ENCODE results near the gene KSR2.
"Not testable (repeated sequence)": the region's sequence is repeated elsewhere in the genome, so short reads cannot be mapped to it uniquely, and the experiment has no call there.

Gene KSR2

DNA sequence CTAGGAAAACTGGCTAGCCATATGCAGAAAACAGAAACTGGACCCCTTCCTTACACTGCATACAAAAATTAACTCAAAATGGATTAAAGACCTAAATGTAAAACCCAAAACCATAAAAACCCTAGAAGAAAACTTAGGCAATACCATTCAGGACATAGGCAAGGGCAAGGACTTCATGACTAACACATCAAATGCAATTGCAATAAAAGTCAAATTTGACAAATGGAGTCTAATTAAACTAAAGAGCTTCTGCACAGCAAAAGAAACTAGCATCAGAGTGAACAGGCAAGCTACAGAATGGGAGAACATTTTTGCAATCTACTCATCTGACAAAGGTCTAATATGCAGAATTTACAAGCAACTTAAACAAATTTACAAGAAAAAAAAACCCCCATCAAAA, 222.4 kb downstream of the KSR2 start:
- DNase-seq (ENCODE audit: low read depth): not testable (repeated sequence)

DNA sequence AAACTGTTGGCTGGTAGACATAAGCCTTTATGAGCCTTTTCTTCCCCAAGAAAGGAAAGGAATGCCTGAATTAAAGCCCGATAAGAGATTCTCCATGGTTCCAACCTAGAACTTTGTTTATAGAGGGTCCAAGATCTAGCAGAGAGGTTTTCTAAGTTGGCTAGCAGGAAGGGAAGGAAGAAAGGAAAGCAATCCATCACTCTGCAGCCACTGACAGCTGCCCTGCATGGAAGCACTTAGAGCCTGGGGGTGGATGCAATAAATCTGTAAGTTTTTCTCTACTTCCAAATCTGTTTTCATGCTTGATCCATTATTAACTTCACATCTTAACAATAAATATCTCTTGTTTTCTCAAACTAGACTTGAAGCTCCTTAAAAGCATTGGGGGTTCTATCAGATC, 224.4 kb downstream of the KSR2 start:
- DNase-seq (ENCODE audit: low read depth): no peak

GRCh38 chr12:117743761-117744160, 225.0 kb downstream of the KSR2 start:
- DNase-seq (ENCODE audit: low read depth): no peak

DNA sequence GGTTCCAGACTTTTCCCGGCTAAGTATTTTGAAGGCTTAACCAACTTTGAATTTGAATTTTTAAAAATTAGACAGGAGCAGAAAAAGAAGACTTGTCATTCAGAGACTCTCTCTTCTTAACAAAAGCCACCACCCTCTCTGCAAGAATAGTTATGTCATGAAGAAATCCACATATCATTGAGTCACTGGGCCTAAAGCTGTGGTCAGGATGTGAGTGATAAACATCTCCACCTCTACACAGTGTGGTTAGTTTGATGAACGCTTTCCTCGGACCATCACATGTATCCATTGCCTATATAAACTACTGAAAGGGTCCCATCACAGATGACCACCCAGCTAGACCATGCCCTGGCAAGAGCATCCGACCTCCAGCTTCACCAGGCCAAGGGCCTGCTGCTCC, 226.1 kb downstream of the KSR2 start:
- no peak for DNase-seq (ENCODE audit: low read depth)

DNA sequence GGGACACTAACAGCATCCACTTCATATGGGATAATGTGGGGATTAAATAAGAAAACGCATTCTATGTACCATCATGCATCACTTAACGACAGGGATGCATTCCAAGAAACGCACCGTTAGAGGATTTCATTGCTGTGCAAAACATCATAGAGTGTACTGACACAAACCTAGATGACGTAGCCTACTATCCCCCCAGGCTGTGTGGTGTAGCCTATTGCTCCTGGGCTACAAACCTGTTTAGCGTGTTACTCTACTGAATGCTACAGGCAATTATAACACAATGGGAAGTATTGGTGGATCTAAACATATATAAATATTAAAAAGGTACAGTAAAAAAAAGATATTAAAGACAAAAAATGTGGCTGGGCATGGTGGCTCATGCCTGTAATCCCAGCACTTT, 230.6 kb downstream of the KSR2 start:
- no peak for DNase-seq (ENCODE audit: low read depth)

- DNase-seq (ENCODE audit: low read depth): no peak
These were observed 235.3 kb downstream of the KSR2 start for GRCh38 chr12:117733549-117733805.

- DNase-seq (ENCODE audit: low read depth): no peak
These were observed 235.8 kb downstream of the KSR2 start for GRCh38 chr12:117732761-117733548.

DNA sequence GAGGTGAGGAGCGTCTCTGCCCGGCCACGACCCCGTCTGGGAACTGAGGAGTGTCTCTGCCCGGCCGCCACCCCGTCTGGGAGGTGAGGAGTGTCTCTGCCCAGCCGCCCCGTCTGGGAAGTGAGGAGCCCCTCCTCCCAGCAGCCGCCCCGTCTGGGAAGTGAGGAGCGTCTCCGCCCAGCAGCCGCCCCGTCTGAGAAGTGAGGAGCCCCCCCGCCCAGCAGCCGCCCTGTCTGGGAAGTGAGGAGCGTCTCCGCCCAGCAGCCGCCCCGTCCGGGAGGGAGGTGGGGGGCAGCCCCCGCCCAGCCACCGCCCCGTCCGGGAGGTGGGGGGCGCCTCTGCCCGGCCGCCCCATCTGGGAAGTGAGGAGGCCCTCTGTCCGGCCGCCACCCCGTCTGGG, 237.7 kb downstream of the KSR2 start:
- DNase-seq (ENCODE audit: low read depth): not testable (repeated sequence)

DNA sequence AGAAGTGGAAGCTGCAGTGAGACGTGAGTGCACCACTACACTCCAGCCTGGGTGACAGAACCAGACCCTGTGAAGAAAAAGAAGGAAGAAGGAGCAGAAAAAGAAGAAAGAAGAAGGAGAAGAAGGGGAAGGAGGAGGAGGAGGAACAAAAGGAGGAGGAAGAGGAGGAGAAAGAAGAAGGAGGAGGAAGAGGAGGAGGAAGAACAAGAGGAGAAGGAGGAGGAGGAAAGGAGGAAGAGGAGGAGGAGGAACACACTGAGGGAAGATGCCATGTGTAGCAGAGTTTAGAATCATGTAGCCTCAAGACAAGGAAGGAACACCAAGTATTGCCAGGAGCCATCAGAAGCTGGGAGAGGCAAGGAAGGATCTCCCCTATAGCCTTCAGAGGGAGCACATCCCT, 241.5 kb downstream of the KSR2 start:
- DNase-seq (ENCODE audit: low read depth): no peak

DNA sequence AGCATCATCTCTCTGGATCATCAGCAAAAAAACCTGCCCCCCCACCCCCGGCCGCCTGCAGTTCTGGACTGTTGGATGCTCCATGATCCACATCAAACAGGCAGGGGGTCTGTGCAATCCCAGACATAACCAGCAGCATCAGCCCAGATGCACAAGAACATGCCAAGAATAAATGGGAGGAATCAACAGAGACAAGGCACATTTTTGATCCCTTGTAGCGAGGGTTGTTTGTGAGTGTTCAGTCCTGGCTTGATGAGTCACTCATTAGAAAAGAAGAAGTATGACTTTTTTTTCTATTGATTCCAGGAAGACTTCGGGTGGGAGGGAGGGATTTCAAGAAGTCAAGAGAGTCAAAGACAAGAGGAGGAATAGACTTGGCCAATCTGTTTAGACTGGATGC, 244.2 kb downstream of the KSR2 start:
- DNase-seq (ENCODE audit: low read depth): no peak

- no peak for DNase-seq (ENCODE audit: low read depth)
These were observed 250.2 kb downstream of the KSR2 start for GRCh38 chr12:117718559-117718958.

DNA sequence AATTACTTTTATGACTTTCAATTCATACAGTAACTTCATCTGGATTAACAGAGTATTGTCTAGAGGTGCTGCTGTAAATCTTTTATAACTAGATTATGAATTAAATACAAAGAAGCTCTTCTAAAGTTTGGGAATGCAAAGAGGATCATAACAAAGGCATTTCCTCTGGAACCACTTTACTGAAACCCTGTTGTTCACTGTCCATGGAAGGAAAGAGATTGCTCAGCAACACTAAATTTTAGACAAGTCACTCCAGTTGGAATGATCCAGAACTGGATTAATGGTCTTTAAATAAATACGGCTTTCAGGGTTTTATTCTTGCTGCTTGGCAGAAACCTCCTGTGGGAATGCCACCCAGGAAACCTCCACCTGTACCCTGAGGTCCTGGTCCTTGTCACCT, 250.6 kb downstream of the KSR2 start:
- DNase-seq (ENCODE audit: low read depth): no peak

DNA sequence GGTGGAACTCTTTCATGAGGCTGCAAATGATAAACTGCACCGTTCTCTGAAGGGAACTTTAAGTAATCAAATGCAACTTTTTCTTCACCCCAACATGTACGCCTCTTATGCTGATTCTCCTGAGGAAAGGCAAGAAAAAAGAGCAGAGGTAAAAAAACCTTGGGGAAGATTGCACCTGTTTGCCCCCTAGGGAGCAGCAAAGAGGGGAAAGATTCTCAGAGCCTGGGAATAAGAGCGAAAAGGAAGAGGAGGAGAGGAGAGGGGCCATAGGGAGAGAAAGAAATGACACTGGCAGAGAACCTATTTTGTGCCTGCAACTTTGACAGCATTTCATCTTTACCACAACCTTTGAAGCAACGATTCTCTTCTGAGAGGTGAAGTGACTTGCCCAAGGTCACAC, 254.6 kb downstream of the KSR2 start:
- DNase-seq (ENCODE audit: low read depth): no peak

- DNase-seq (ENCODE audit: low read depth): no peak
These were observed 258.7 kb downstream of the KSR2 start for GRCh38 chr12:117710121-117710520.

GRCh38 chr12:117707861-117708260, 260.9 kb downstream of the KSR2 start:
- no peak for DNase-seq (ENCODE audit: low read depth)

DNA sequence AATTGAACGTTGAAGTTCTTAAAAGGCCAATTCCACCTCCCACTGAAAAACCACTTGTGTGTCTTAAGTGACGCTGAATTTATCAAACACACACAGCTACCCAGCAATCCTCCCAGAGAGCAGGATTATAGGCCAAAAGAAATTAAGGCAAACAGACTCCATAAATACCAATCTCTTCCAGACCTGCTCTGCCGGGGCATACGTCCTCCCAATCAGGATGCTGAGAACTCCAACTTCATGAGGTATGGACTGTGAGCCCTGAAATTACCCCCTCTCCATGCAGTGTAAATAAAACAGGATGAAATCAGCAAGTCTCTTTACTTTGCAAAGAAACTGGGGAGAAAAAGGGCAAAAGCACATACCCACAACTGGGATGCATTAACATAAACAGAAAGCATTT, 265.2 kb downstream of the KSR2 start:
- DNase-seq (ENCODE audit: low read depth): no peak

GRCh38 chr12:117702741-117703140, 266.0 kb downstream of the KSR2 start:
- no peak for DNase-seq (ENCODE audit: low read depth)

DNA sequence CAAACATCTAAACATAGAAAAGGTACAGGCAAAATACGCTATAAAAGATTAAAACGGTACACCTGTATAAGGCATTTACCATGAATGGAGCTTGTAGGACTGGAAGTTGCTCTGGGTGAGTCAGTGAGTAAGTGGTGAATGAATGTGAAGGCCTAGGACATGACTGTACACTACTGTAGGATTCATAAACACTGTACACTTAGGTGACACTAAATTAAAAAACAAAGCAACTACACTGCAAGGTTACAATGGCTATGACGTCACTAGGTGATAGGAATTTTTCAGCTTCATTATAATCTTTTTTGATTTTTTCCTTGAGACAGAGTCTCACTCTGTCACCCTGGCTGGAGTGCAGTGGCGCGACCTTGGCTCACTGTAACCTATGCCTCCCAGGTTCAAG, 269.2 kb downstream of the KSR2 start:
- no peak for DNase-seq (ENCODE audit: low read depth)

- DNase-seq (ENCODE audit: low read depth): no peak
These were observed 269.7 kb downstream of the KSR2 start for GRCh38 chr12:117699118-117699517.

GRCh38 chr12:117695956-117696355, 272.8 kb downstream of the KSR2 start:
- DNase-seq (ENCODE audit: low read depth): no peak

GRCh38 chr12:117692512-117692911, 276.3 kb downstream of the KSR2 start:
- no peak for DNase-seq (ENCODE audit: low read depth)

DNA sequence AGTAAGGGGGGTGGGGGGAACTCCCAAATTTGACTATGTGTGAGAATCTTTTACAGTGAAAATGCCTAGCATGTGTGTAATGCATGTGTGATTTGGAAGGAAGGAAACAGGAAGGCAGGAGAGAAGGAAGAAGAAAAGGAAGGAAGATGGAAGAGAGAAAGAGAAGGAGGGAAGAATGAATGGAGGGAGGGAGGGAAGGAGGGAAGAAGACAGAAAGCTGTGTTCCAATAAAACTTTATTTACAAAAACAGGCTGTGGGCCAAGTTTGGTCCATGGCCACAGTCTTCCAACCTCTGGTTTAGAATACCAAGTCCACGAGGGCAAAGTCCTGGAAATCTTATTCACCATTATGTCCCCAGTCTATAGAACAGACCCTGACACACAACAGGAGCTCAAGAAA, 278.9 kb downstream of the KSR2 start:
- DNase-seq (ENCODE audit: low read depth): no peak

DNA sequence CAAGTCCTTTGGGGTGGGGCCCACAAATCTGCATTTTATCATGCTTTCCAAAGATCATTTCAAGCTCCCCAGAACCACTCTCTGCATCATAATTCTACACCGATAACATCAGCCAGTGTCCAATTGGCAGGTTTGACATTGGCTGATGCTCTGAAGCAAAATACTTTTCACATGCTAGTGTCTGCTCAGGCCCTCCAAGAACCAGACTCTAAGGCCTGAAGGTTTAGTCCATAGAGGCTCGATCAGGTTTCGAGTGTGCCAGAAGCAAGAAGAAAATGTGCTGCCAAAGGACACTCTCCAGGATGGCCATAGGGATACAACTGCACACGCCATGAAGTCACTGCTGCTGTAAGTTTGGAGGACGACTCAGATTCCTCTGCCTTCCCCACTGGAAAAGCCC, 280.3 kb downstream of the KSR2 start:
- DNase-seq (ENCODE audit: low read depth): no peak

- DNase-seq (ENCODE audit: low read depth): no peak
These were observed 281.8 kb downstream of the KSR2 start for GRCh38 chr12:117686911-117687377.

DNA sequence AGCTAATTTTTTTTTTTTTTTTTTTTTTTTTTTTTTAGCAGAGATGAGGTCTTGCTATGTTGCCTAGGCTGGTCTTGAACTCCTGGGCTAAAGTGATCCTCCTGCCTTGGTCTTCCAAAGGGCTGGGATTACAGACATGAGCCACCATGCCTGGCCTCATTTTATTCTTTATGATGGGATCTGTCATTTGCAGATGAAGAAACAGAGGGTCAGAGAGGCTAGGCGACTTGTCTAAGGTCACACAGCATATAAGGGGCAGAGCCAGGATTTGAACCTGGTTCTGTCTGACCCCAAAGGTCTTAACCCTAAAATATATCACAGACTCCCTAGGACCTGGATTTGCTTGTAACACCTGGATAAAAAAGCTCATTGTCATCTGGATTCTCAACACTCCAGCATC, 282.6 kb downstream of the KSR2 start:
- no peak for DNase-seq (ENCODE audit: low read depth)
